ENCODE data around the gene SLC16A7. TPM values are rescaled to one million over a fixed set of nuclear protein-coding genes. Genes with fewer than 3 reads are reported as not detected.

The SLC16A7 gene
- total and polyA plus RNA-seq, 2 of the 8 experiments (the other 6 are each of a cell fraction or from before 2014, with no cell fraction given), result 0.74 to 4.3 TPM

DNA sequence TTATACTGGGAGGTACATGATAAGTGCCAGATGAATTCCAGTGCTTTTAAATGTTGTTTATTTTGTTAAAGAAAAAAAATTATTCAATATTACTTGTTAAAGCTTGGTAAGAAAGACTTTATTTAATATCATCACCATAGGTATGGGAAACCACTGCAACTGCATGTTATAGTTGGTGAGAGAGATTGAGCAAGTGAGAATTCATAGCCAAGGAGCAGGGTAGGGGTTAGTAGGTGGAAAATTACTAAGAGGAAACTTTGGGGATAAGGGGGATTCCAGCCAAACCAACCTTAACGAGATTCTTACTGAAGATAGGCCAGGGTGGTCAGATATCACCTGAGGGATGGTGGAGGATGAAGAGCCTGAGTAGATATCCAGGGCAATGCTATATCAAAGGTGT lies 38.4 kb downstream of the SLC16A7 start:
- no peak overlapping the region for H4K91ac ChIP-seq (replicated peaks; ENCODE audit: insufficient read length, low read length)
- POLR2A ChIA-PET (ENCODE audit: partially characterized antibody), result no interaction called here
- no peaks in the 10 kb centered on the region for H3K36me3 ChIP-seq (ENCODE audit: control insufficient read depth in 2 of 4, insufficient read depth in 4 of 4, low read length in 3 of 4)
- no peak overlapping the region for H4K5ac ChIP-seq (ENCODE audit: insufficient read length, low read depth, low read length)
- H3K18ac ChIP-seq (ENCODE audit: extremely low read depth, low read length), result no peak overlapping the region
- H2BK15ac ChIP-seq (ENCODE audit: low read length), result no peak overlapping the region
- no peak overlapping the region for H3K4me2 ChIP-seq (ENCODE audit: insufficient read depth in 1 of 2, low read depth in 2 of 2, low read length in 2 of 2)
- H3K4me1 ChIP-seq (replicated peaks in 1 of 4; ENCODE audit: control insufficient read depth in 3 of 4, insufficient read depth in 4 of 4, low read length in 3 of 4), result no peaks in the 10 kb centered on the region
- H3K14ac ChIP-seq (ENCODE audit: insufficient read length), result no peak overlapping the region
- no peaks in the 10 kb centered on the region; the same call in 1 of the 2 replicates for H3K23me2 ChIP-seq (ENCODE audit: low read depth, low read length)
- H3K56ac ChIP-seq (replicated peaks; ENCODE audit: insufficient read length, low read depth, low read length), result no peak overlapping the region
- no peak overlapping the region for H3K27ac ChIP-seq (ENCODE audit: low read depth, low read length)
- no peaks in the 10 kb centered on the region for H3K79me1 ChIP-seq (ENCODE audit: low read depth, low read length)
- no peak overlapping the region for H2AK5ac ChIP-seq (ENCODE audit: low read depth, low read length)
- no peak overlapping the region for H3K23ac ChIP-seq (ENCODE audit: insufficient read length)
- H3K4ac ChIP-seq (replicated peaks; ENCODE audit: insufficient read length, low read depth, low read length), result no peak overlapping the region
- DNase-seq (ENCODE audit: low read depth in 1 of 2, low spot score in 2 of 2) (no peak), FAIRE-seq (no peak)
- WGBS, 2 experiments (ENCODE audit: extremely low coverage in 1 of 2, insufficient coverage in 1 of 2, insufficient read length in 1 of 2, insufficient replicate concordance in 2 of 2, low coverage in 1 of 2, low lambda C conversion rate in 2 of 2, missing lambda C conversion rate in 1 of 2), result 92% methylated on average over 1 of the region's 1 CpG; no CpG with 5 or more reads in 1 of the 2 experiments
- H3K9ac ChIP-seq (replicated peaks in 1 of 4; ENCODE audit: extremely low read depth in 1 of 4, low read depth in 3 of 4, low read length in 3 of 4), result no peak overlapping the region
- no peaks in the 10 kb centered on the region for H4K20me1 ChIP-seq (replicated peaks in 1 of 2; ENCODE audit: control insufficient read depth in 1 of 2, insufficient read depth in 2 of 2, low read length in 2 of 2)
- H4K8ac ChIP-seq (ENCODE audit: extremely low read depth, insufficient read depth, low read length), result no peak overlapping the region
- TF ChIP-seq YY1 (IDR thresholded peaks at IDR 0.05; ENCODE audit: low read depth, low read length) (no peak), CTBP2 (IDR thresholded peaks at IDR 0.05; ENCODE audit: borderline replicate concordance, insufficient read depth, insufficient read length, low read length) (no peak), RXRA (IDR thresholded peaks at IDR 0.05; ENCODE audit: insufficient read depth, low read depth, low read length) (no peak)
- no peak overlapping the region for H2BK120ac ChIP-seq (replicated peaks; ENCODE audit: low read depth, low read length)
- no peaks in the 10 kb centered on the region for H3K79me2 ChIP-seq (ENCODE audit: control insufficient read depth in 1 of 2, insufficient read depth in 2 of 2, low read length in 2 of 2)
- H3K27me3 ChIP-seq (replicated peaks in 1 of 4; ENCODE audit: control insufficient read depth in 3 of 4, extremely low read depth in 1 of 4, insufficient read depth in 3 of 4, low read length in 3 of 4), result no peaks in the 10 kb centered on the region
- no peak overlapping the region for H2BK12ac ChIP-seq (ENCODE audit: low read depth, low read length)
- no peaks in the 10 kb centered on the region for H3K9me3 ChIP-seq (ENCODE audit: insufficient read depth in 2 of 2, low read depth in 1 of 2, low read length in 1 of 2)
- H2BK20ac ChIP-seq (ENCODE audit: low read length), result no peak overlapping the region
- H2BK5ac ChIP-seq (ENCODE audit: low read depth, low read length), result no peak overlapping the region
- no peak overlapping the region for H3K4me3 ChIP-seq (ENCODE audit: extremely low read depth in 1 of 4, insufficient read depth in 2 of 4, low read depth in 3 of 4, low read length in 4 of 4)
- CTCF ChIA-PET (ENCODE audit: partially characterized antibody), result no interaction called here
- no peak overlapping the region for H2AFZ ChIP-seq (ENCODE audit: low read length)

Measured in H1 (cell line).